Neural cell (in vitro differentiated cells): Measurements from ENCODE around the gene ADAD2.

Experiments used
- POLR2AphosphoS5 ChIP-seq: IDR thresholded peaks from 2 replicates; pipeline ENCODE4 v1.6.1; 2012
- TF ChIP-seq, protein P1 (sequence below): fragments of 450-650 bp; IDR thresholded peaks from 2 replicates; pipeline ENCODE4 v1.5.1; 2014; ENCODE audit warnings: antibody characterized with exemption, mild to moderate bottlenecking, moderate library complexity; ENCODE audit not compliant: poor library complexity, severe bottlenecking

DNA sequence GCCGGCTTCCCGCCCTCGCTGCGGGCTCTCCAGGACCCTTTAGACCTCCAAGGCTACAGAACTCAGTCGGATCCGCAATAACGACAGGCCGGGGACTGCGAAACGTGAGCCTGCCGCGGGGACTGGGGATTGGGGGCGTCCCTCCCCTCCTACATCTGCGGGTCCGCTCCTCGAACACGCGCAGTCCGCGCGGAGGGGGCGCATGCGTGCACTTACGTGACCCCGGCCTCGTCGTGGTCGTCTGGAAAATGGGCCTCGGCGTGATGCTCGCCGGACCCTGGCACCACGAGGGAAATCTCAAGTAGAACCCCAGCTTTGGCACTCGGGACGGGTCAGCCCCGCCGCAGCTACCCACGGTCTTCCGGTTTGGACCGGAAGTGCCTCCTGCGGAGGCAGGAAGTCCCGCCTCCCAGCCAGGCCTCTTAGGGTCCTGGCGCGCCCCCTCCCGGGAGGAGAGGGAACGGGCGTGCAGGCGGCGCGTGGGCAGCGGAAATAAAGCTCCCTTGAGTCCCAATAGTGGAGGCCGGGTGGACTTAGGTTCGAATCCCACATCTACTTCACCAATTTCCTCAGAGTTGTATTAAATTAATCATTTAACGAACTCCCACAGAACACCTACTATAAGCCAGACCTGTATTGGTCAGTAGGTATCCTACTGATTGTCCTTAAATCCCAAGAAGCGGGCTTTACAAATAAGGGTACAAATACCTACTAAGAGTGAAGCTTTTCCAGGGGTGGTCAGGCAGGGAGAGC, 4.1 kb upstream of the ADAD2 start, which contains the start of gene TAF1C:
- TF ChIP-seq POLR2AphosphoS5 = peak; percentile 76
- TF ChIP-seq, protein P1, sequence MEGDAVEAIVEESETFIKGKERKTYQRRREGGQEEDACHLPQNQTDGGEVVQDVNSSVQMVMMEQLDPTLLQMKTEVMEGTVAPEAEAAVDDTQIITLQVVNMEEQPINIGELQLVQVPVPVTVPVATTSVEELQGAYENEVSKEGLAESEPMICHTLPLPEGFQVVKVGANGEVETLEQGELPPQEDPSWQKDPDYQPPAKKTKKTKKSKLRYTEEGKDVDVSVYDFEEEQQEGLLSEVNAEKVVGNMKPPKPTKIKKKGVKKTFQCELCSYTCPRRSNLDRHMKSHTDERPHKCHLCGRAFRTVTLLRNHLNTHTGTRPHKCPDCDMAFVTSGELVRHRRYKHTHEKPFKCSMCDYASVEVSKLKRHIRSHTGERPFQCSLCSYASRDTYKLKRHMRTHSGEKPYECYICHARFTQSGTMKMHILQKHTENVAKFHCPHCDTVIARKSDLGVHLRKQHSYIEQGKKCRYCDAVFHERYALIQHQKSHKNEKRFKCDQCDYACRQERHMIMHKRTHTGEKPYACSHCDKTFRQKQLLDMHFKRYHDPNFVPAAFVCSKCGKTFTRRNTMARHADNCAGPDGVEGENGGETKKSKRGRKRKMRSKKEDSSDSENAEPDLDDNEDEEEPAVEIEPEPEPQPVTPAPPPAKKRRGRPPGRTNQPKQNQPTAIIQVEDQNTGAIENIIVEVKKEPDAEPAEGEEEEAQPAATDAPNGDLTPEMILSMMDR = peak; percentile 99
